Peyer's patch (tissue), 4 donors: ENCODE measurements around the gene CADPS2.

Experiments
- CTCF ChIP-seq, 6 experiments: fragments of 450-650 bp in 4 of 6; fragments of 200-600 bp in 2 of 6; sonication (generic) in 1 of 6; IDR thresholded peaks; one replicate each; pipeline ENCODE4 v1.5.1; 2017 to 2019; ENCODE audit warnings: antibody characterized with exemption in 6 of 6, mild to moderate bottlenecking in 3 of 6, moderate library complexity in 1 of 6
- POLR2A ChIP-seq, 2 donors: fragments of 450-650 bp; IDR thresholded peaks; one replicate each; pipeline ENCODE4 v1.5.1; 2017; ENCODE audit warnings: antibody characterized with exemption in 2 of 2, mild to moderate bottlenecking in 2 of 2, moderate library complexity in 2 of 2

- TF ChIP-seq CTCF (IDR thresholded peaks at IDR 0.05) = no peak
- TF ChIP-seq POLR2A (IDR thresholded peaks at IDR 0.05) = no peak
Observed at GRCh38 chr7:122802301-122802751, 83.9 kb downstream of the CADPS2 start.
